Myocyte (in vitro differentiated cells): ENCODE data around the gene COQ4. TPM values are rescaled to one million over a fixed set of nuclear protein-coding genes. Genes with fewer than 3 reads are reported as not detected.

ENCODE experiments used
- DNase-seq: peaks from one replicate; pipeline ENCODE4 v3.0.0-alpha.2; 2012; ENCODE audit warnings: low read depth
- total RNA-seq: library from RNA; depleted of rRNA; stranded (reverse); fragments of >200 nt; gene quantifications from 2 replicates; pipeline ENCODE4 v1.2.3, GENCODE V29; 2014

Gene COQ4
- total RNA-seq, 1 donor from 2014 or later: 40.4 TPM

DNA sequence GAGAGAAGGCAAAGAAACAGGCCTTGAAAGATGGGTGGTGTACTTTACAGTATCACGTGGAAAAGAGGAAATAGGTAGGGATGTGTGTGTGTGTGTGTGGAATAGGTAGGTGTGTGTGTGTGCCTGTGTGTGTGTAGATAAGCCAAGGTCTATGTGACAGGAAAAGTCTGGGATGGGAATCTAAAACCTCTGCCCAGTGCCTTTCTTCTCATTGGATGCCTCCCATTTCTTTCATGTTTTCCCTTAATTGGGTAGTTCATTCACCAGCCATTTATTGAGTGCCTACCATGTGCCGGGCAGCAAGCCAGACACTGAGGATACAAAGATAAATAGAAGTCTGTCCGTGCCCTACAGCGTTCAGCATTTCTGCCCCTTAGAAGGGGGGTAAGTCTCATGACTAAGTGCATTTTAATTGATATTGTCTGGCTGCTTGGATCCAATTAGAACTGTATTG is 49.6 kb downstream of the COQ4 start:
- no peak for DNase-seq

DNA sequence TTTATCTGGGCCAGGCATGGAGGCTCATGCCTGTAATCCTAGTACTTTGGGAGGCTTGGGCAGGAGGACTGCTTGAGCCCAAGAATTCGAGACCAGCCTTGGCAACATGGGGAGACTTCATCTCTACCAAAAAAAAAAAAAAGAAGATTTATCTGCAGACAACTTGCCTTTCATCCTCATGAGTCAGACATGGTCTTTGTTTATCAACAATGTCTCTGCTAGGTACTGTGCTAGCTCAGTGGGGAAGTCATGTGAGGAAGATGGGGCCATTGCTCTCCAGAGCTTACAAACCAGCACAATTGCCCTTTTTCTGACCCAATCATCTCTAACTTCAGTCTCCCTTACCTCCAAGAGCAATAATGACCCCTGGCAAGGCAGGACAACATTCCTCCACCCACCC is 50.1 kb downstream of the COQ4 start:
- no peak for DNase-seq

DNA sequence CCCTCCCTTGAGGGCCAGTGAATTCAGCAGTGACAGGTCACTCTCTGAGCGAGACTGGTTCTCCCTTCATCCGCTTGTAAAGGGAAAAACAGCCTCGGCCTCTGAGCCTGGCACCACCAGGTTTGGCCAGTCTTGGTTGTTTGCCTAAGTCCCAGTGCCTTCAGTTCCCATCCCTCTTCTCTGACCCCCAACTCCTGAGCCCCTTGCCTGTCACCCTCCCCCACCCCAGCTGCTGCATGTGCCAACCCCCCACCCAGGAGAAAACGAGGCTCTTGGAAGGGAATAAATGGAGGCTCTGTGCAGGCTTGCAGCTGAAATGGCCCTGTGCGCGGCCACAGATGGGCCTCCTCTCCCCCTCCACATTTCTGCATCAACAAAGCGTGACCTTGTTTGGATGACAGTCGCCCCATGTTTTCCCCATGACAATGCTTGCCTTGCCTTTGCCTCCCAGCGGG is 51.6 kb downstream of the COQ4 start:
- DNase-seq: no peak

DNA sequence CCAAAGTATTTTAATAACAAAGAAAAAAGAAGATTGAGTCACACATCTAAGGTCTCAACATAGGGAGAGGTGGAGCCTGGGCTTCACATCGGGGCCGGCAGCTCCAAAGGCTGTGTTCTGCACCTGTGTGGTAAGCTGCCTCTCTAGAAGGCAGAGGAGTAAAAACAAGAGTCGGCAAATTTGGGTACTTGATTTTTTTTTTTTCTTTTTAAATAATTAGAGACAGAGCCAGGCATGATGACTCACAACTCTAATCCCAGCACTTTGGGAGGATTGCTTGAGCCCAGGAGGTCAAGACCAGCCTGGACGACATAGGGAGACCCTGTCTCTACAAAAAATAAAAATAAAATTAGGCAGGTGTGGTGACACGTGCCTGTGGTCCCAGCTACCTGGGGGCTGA is 53.2 kb downstream of the COQ4 start:
- no peak for DNase-seq

DNA sequence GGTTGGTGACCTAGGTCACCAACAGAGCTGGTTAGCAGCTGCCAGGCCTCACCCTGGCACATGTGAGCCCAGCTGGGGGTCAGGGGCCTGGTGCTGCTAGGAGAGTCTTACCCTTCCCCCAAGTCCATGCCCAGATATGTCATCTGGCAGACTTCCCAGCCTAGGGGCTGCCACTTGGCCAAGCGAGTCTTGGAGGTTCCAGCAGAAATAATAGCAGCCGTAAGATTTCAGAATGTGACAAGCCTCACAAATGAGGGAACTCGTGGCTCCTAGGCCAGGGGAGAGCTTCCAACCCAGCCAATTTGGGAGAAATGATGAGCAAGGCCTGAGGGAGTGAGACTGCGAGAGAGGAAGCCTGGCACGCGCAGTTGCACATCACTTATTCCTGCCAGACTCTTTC is 59.6 kb downstream of the COQ4 start:
- DNase-seq: peak; percentile 57

DNA sequence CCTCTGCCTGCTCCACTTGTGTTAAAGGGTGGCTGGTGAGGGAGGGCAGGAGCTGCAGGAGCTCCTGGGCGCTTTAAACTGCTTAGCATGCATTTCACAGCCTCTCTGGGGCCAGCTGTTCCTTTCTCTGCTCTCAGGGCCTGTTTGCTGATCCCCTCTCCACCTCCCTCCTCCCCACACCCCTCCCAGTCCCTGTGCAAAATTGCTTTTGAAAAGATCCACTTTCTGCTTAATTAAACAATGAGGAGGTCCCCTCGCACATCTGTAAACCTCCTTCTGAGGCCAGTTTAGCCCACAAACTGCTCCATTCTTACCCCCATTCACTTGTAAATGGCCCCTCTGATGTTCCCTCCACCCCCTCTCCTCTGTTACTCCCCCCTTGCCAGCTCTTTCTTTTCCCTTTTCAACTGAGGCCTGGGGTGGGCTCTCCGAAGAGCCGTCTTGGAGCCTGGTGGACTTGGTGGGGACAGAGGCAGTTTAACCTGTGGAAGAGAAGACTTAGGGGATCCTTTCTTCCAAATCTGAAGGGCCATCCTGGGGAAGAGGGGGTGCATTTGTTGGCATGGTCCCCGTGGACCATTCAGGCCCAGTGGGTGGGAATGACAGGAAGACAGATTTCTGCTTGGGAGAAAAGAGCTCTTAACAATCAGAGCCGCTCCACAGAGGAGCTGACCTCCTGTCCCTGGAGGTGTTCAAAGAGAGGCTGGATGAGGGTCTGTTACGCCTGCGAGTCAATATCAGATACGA is 60.5 kb downstream of the COQ4 start:
- peak; percentile 42 for DNase-seq

Other genes starting within 250 kb of the COQ4 start
- 65.9 and 68.6 TPM in 2 replicates for gene PTGES2, start 195.1 kb upstream of the COQ4 start, total RNA-seq
- not detected in 2 replicates for gene LCN2, start 173.4 kb upstream of the COQ4 start, total RNA-seq
- 286 and 586 TPM in 2 replicates for gene BBLN, start 162.6 kb upstream of the COQ4 start, total RNA-seq
- gene CIZ1, start 131.3 kb upstream of the COQ4 start, total RNA-seq: 47.4 and 58.5 TPM in 2 replicates
- gene DNM1, start 119.5 kb upstream of the COQ4 start, total RNA-seq: 0.10 TPM in 1 of 2 replicates, not detected in the other
- 121 and 160 TPM in 2 replicates for gene GOLGA2, start 46.8 kb upstream of the COQ4 start, total RNA-seq
- gene SWI5, start 46.6 kb upstream of the COQ4 start, total RNA-seq: 41.3 and 42.2 TPM in 2 replicates
- gene TRUB2, start 392 bp upstream of the COQ4 start, total RNA-seq: 13.2 and 17.3 TPM in 2 replicates
- gene SLC27A4, start 17.7 kb downstream of the COQ4 start, total RNA-seq: 29.7 and 32.4 TPM in 2 replicates
- gene URM1, start 48.5 kb downstream of the COQ4 start, total RNA-seq: 43.5 and 51.2 TPM in 2 replicates
- 43.6 and 52.0 TPM in 2 replicates for gene CERCAM, start 98.0 kb downstream of the COQ4 start, total RNA-seq
- 16.0 and 18.6 TPM in 2 replicates for gene ODF2, start 133.2 kb downstream of the COQ4 start, total RNA-seq
- gene GLE1, start 181.9 kb downstream of the COQ4 start, total RNA-seq: 28.3 and 28.4 TPM in 2 replicates
- gene SPTAN1, start 229.7 kb downstream of the COQ4 start, total RNA-seq: 519 and 564 TPM in 2 replicates